ENCODE measurements around the gene XPO5.
"Not testable (repeated sequence)": the region's sequence is repeated elsewhere in the genome, so short reads cannot be mapped to it uniquely, and the experiment has no call there.

XPO5 gene

DNA sequence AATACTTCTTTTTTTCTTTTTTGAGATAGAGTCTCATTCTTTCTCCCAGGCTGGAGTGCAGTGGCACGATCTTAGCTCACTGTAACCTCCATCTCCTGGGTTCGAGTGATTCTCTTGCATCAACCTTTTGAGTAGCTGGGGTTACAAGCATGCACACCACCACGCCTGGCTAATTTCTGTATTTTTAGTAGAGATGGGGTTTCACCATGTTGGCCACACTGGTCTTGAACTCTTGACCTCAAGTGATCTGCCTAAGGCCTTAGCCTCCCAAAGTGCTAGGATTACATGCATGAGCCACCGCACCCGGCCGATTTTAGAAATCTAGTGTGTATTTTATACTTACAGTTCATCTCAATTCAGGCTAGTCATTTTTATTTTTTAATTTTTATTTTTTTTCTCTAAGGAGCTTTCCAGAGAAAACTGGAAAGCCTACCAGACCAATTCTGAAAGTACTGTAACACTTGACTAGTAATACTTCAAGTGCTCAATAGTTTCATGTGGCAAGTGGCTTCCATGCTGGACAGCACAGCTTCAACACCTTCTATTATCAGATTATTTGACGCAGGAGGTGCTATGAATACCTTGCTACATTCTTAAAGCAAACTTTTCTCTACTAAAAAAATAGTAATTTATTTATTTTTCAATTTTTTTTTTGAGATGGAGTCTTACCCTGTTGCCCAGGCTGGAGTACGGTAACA, 33.9 kb downstream of the XPO5 start:
- Histone ChIP-seq H3K27me3 (ENCODE audit: insufficient read depth, low read length) (no peaks in the 10 kb centered on the region), H3K4me1 (ENCODE audit: control insufficient read depth, insufficient read depth, low read length, unreplicated experiment) (no peaks in the 10 kb centered on the region), H3K4me3 (ENCODE audit: low read depth, low read length) (no peak overlapping the region), H3K79me2 (ENCODE audit: control insufficient read depth, insufficient read depth, low read length, unreplicated experiment) (no peaks in the 10 kb centered on the region), H2AFZ (ENCODE audit: low read length, unreplicated experiment) (no peak overlapping the region), H3K36me3 (ENCODE audit: insufficient read depth, low read length) (peaks cover 18% of the 10 kb centered on the region; the same call in 1 of the 2 replicates), H3K27ac (ENCODE audit: low read depth, low read length) (no peak overlapping the region)

DNA sequence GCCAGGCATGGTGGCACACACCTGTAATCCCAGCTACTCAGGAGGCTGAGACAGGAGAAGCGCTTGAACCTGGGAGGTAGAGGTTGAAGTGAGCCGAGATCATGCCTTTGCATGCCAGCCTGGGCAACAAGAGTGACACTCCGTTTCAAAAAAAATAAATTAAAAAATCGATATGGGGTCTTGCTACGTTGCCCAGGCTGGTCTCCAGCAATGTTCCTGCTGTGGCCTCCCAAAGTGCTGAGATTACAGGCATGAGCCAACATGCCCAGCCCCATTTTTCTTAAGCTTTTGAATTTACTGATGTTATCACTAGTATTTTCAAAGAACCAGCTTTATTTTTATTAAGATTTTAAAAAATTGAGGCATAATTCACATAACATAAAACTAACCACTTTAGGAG, 35.3 kb downstream of the XPO5 start:
- Histone ChIP-seq H3K79me2 (ENCODE audit: control insufficient read depth, insufficient read depth, low read length, unreplicated experiment) (no peaks in the 10 kb centered on the region), H3K4me3 (ENCODE audit: low read depth, low read length) (no peak overlapping the region), H3K27me3 (ENCODE audit: insufficient read depth, low read length) (no peaks in the 10 kb centered on the region), H3K36me3 (ENCODE audit: insufficient read depth, low read length) (peaks cover 18% of the 10 kb centered on the region; the same call in 1 of the 2 replicates), H2AFZ (ENCODE audit: low read length, unreplicated experiment) (no peak overlapping the region), H3K27ac (ENCODE audit: low read depth, low read length) (no peak overlapping the region), H3K4me1 (ENCODE audit: control insufficient read depth, insufficient read depth, low read length, unreplicated experiment) (no peaks in the 10 kb centered on the region)

DNA sequence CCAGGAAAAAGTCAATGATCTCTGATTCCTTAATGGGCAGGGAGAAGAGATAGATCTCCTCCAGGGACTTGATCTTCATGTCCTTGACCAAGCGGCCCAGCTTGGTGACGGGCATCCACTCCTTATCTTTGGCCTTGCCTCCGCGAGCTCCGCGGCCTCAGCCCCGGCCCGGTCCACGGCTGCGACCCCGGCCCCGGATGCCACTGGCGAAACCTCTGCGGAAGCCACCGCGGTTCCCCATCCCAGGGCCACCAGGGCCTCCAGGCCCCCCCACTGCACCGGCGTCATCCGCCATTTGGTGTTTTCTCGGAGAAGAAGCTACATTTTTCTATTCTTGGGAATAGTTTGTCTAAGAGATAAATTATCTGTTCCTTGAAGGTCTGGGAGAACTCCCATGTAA, 36.4 kb downstream of the XPO5 start:
- H3K4me1 ChIP-seq (ENCODE audit: control insufficient read depth, insufficient read depth, low read length, unreplicated experiment); H2AFZ ChIP-seq (ENCODE audit: low read length, unreplicated experiment); H3K27ac ChIP-seq (ENCODE audit: low read depth, low read length); H3K4me3 ChIP-seq (ENCODE audit: low read depth, low read length); H3K79me2 ChIP-seq (ENCODE audit: control insufficient read depth, insufficient read depth, low read length, unreplicated experiment); H3K27me3 ChIP-seq (ENCODE audit: insufficient read depth, low read length): not testable (repeated sequence)
- peaks cover 18% of the 10 kb centered on the region; the same call in 1 of the 2 replicates for H3K36me3 ChIP-seq (ENCODE audit: insufficient read depth, low read length)

DNA sequence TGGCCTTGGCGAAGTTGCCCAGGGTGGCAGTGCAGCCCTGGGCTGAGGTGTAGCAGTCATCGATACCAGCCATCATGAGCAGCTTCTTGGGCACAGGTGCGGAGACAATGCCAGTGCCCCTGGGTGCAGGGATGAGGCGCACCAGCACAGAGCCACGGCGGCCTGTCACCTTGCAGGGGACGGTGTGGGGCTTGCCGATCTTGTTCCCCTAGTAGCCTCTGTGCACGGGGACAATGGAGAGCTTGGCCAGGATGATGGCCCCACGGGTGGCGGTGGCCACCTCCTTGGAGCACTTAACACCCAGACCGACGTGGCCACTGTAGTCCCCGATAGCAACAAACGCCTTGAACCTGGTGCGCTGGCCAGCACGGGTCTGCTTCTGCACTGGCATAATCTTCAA, 36.9 kb downstream of the XPO5 start:
- peaks cover 18% of the 10 kb centered on the region; the same call in 1 of the 2 replicates for H3K36me3 ChIP-seq (ENCODE audit: insufficient read depth, low read length)
- H3K79me2 ChIP-seq (ENCODE audit: control insufficient read depth, insufficient read depth, low read length, unreplicated experiment); H3K4me1 ChIP-seq (ENCODE audit: control insufficient read depth, insufficient read depth, low read length, unreplicated experiment); H3K4me3 ChIP-seq (ENCODE audit: low read depth, low read length); H3K27ac ChIP-seq (ENCODE audit: low read depth, low read length); H2AFZ ChIP-seq (ENCODE audit: low read length, unreplicated experiment); H3K27me3 ChIP-seq (ENCODE audit: insufficient read depth, low read length): not testable (repeated sequence)

DNA sequence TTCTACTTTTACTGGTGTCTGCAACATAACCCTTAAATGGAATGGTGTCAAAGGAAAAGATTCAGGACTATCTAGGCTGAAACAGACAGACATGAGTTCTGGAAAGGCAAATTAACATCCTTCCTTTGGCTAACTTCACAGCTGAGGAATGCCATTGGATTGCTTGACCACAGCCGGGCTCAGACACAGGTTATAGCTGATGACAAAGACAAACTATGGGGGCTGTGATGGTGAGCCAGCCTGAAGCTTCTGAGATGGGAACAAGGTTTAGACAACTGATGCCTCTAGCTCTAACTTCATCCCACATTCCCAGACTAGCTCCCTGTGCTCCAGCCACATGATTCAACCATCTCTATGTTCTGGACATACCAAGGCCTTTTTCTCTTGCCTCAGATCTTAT, 43.6 kb downstream of the XPO5 start:
- Histone ChIP-seq H3K27me3 (ENCODE audit: insufficient read depth, low read length) (no peaks in the 10 kb centered on the region), H3K27ac (ENCODE audit: low read depth, low read length) (no peak overlapping the region), H2AFZ (ENCODE audit: low read length, unreplicated experiment) (no peak overlapping the region), H3K36me3 (ENCODE audit: insufficient read depth, low read length) (peaks cover 27% of the 10 kb centered on the region), H3K79me2 (ENCODE audit: control insufficient read depth, insufficient read depth, low read length, unreplicated experiment) (no peaks in the 10 kb centered on the region), H3K4me1 (ENCODE audit: control insufficient read depth, insufficient read depth, low read length, unreplicated experiment) (no peaks in the 10 kb centered on the region), H3K4me3 (ENCODE audit: low read depth, low read length) (no peak overlapping the region)

DNA sequence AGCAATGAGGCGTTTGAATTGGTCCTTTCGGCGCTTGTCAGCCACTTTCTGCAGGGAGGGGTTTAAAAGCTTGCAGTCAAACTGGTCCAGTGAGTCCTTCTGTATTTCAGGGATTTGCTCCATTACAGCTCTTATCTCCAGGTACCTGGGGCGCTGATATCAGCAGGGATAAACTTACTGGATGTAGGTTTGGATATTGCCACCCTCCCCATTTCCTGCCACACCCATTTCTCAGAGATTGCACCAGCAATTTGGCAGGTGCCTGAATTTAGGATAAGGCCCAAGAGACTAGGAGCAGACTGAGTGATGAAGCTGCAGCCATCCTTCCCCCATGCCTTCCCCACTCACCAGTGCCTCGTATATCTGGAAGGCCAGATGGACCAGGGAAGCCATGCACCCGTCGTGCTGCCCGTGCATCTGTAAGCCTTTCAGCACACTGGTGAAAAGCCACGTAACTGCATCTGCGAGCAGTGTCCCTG, 51.3 kb downstream of the XPO5 start:
- Histone ChIP-seq H3K4me1 (ENCODE audit: control insufficient read depth, insufficient read depth, low read length, unreplicated experiment) (no peaks in the 10 kb centered on the region), H3K4me3 (ENCODE audit: low read depth, low read length) (no peak overlapping the region), H3K79me2 (ENCODE audit: control insufficient read depth, insufficient read depth, low read length, unreplicated experiment) (peaks cover 3% of the 10 kb centered on the region), H2AFZ (ENCODE audit: low read length, unreplicated experiment) (no peak overlapping the region), H3K36me3 (ENCODE audit: insufficient read depth, low read length) (peaks cover 49% of the 10 kb centered on the region), H3K27ac (ENCODE audit: low read depth, low read length) (no peak overlapping the region), H3K27me3 (ENCODE audit: insufficient read depth, low read length) (no peaks in the 10 kb centered on the region)

DNA sequence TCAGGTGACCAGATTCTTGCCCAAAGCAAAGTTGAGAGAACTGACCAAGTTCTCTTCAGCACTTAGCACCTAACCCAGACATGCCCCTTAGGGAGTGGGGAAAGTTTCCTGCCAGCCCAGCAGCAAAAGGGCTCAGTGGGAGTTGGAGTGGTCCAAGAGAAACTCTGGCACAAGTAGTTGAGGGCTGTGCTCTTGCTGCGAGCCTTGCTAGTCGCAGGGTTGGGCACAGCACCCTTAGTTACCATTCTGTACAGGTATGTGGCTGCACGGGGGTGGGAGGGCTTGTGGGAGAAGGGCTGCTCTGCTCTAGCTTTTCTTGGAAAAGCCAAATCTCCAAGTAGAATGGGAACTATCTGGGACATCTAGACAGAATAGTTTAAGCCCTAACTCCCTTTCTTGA, 52.6 kb downstream of the XPO5 start:
- peaks cover 47% of the 10 kb centered on the region for H3K36me3 ChIP-seq (ENCODE audit: insufficient read depth, low read length)
- no peak overlapping the region for H3K27ac ChIP-seq (ENCODE audit: low read depth, low read length)
- no peak overlapping the region for H2AFZ ChIP-seq (ENCODE audit: low read length, unreplicated experiment)
- H3K27me3 ChIP-seq (ENCODE audit: insufficient read depth, low read length) = no peaks in the 10 kb centered on the region
- H3K79me2 ChIP-seq (ENCODE audit: control insufficient read depth, insufficient read depth, low read length, unreplicated experiment) = peaks cover 16% of the 10 kb centered on the region
- H3K4me3 ChIP-seq (ENCODE audit: low read depth, low read length) = no peak overlapping the region
- H3K4me1 ChIP-seq (ENCODE audit: control insufficient read depth, insufficient read depth, low read length, unreplicated experiment) = peaks cover 9% of the 10 kb centered on the region

DNA sequence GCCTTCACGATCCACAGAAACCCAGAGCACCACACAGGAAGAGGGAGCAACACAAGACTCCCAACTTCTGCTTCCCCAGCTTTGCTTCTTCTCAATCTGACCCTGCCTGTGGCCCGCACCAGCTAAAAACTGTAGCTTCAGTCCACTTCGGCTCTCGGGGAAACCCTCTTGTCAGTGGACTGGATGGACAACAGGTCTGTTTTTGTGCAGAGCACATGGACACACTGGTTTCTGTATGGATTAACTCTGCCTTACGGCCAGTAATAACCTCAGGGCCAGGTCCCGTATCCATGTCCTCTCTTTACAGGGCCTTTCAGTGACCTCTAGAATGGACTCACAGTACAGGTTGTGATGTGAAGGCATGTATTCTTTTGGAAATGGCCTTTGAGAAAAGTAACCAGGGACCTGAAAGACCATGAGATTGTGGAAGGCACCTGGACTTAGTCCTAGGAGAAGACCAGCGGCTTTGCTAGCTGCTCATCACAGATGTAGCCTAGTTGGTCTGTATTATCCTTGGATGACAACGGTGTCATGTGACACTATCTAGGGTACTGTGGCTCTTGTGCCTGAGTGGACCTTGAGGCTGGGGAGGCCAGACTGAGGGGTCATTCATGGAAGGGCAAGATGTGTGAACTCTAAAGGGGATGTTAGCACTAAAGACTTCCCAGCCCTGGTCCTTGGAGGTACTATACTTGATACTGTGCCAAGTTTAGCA, 53.1 kb downstream of the XPO5 start:
- peaks cover 11% of the 10 kb centered on the region for H3K4me1 ChIP-seq (ENCODE audit: control insufficient read depth, insufficient read depth, low read length, unreplicated experiment)
- H3K79me2 ChIP-seq (ENCODE audit: control insufficient read depth, insufficient read depth, low read length, unreplicated experiment) = peaks cover 21% of the 10 kb centered on the region
- H3K27me3 ChIP-seq (ENCODE audit: insufficient read depth, low read length) = no peaks in the 10 kb centered on the region
- no peak overlapping the region for H3K27ac ChIP-seq (ENCODE audit: low read depth, low read length)
- H2AFZ ChIP-seq (ENCODE audit: low read length, unreplicated experiment) = no peak overlapping the region
- H3K36me3 ChIP-seq (ENCODE audit: insufficient read depth, low read length) = peaks cover 42% of the 10 kb centered on the region
- H3K4me3 ChIP-seq (ENCODE audit: low read depth, low read length) = no peak overlapping the region

DNA sequence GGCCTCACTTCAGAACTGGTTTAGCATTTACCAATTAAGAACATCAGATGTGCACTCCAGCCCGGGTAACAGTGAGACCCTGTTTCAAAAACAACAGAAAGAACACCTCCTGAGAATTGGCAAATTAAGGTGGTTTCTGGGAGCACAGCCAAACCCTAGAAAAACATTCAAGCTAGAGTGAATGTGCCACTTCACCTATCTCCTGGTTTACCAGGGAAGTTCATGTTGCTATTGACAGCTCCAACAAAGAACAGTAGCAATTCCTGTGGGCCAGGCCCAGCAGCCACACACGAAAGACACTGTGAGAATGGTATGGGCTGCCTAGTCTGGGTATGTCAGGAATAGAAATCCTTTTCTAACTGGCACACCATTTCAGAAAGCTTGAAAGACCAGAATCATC, 54.0 kb downstream of the XPO5 start:
- H3K27ac ChIP-seq (ENCODE audit: low read depth, low read length) = no peak overlapping the region
- no peaks in the 10 kb centered on the region for H3K27me3 ChIP-seq (ENCODE audit: insufficient read depth, low read length)
- peaks cover 42% of the 10 kb centered on the region for H3K36me3 ChIP-seq (ENCODE audit: insufficient read depth, low read length)
- no peak overlapping the region for H2AFZ ChIP-seq (ENCODE audit: low read length, unreplicated experiment)
- peaks cover 29% of the 10 kb centered on the region for H3K79me2 ChIP-seq (ENCODE audit: control insufficient read depth, insufficient read depth, low read length, unreplicated experiment)
- peaks cover 11% of the 10 kb centered on the region for H3K4me1 ChIP-seq (ENCODE audit: control insufficient read depth, insufficient read depth, low read length, unreplicated experiment)
- no peak overlapping the region for H3K4me3 ChIP-seq (ENCODE audit: low read depth, low read length)

DNA sequence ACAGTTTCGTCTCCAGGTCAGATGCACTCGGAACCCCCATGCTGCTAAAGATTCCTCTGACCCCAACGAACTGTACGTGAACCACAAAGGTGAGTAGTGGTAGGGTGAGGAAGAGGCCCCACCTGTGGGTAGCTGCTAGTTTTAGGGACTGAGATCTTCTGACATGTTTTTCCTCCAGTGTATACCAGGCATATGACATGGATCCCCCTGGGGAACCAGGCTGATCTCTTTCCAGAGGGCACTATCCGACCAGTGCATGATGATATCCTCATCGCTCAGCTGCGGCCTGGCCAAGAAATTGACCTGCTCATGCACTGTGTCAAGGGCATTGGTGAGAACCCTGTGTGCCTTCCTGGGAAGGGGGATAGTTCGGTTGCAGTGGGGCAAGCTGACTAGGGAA, 55.7 kb downstream of the XPO5 start:
- no peak overlapping the region for H3K4me3 ChIP-seq (ENCODE audit: low read depth, low read length)
- peaks cover 19% of the 10 kb centered on the region for H3K4me1 ChIP-seq (ENCODE audit: control insufficient read depth, insufficient read depth, low read length, unreplicated experiment)
- peaks cover 45% of the 10 kb centered on the region for H3K79me2 ChIP-seq (ENCODE audit: control insufficient read depth, insufficient read depth, low read length, unreplicated experiment)
- no peaks in the 10 kb centered on the region for H3K27me3 ChIP-seq (ENCODE audit: insufficient read depth, low read length)
- H3K27ac ChIP-seq (ENCODE audit: low read depth, low read length) = no peak overlapping the region
- peaks cover 39% of the 10 kb centered on the region for H3K36me3 ChIP-seq (ENCODE audit: insufficient read depth, low read length)
- H2AFZ ChIP-seq (ENCODE audit: low read length, unreplicated experiment) = no peak overlapping the region

Data from ACC112 (cell line).